Measurements from ENCODE around the gene OR2G3. TPM values are rescaled to one million over a fixed set of nuclear protein-coding genes. Genes with fewer than 3 reads are reported as not detected.

Gene OR2G3
- total and polyA plus RNA-seq, 2 of the 13 experiments (the other 11 are each of a cell fraction or from before 2014, with no cell fraction given) = not detected

DNA sequence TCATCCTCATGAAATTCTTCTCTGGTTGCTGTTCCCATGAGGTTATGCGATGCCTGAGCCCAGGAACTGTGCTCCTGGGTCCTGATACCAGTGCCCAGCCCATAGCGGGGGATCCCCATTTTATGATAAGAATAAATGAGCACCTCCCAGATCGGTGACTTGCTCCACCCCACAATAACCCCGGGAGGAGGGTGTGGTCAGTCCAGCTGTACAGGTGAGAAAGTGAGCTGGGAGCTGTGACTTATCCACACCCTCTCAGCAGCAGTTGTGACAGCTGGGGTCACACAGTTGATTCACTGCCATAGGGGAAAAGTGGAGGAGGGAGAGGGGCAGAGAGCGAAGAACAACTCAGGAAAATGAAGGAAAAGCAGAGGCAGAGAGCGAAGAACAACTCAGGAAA is 33.4 kb downstream of the OR2G3 start:
- BruUV-seq (replicated peaks) = no TSS peak
- no peak for DNase-seq (ENCODE audit: low spot score)
- Histone ChIP-seq H3K9ac (ENCODE audit: insufficient read depth, low read depth, low read length) (no peak overlapping the region), H3K9me3 (ENCODE audit: low read length) (no peaks in the 10 kb centered on the region), H3K4me3 (replicated peaks in 1 of 3; ENCODE audit: insufficient read depth in 1 of 3, low read depth in 2 of 3, low read length in 3 of 3) (no peak overlapping the region), H3K4me2 (ENCODE audit: low read depth, low read length) (no peak overlapping the region), H3K4me1 (ENCODE audit: insufficient read depth, low read length) (no peaks in the 10 kb centered on the region), H4K20me1 (ENCODE audit: insufficient read depth, low read length) (no peaks in the 10 kb centered on the region), H3K79me2 (ENCODE audit: insufficient read depth, low read length) (no peaks in the 10 kb centered on the region), H3K27me3 (ENCODE audit: control insufficient read depth in 1 of 2, insufficient read depth in 2 of 2, low read length in 2 of 2) (no peaks in the 10 kb centered on the region), H2AFZ (ENCODE audit: low read length) (no peak overlapping the region), H3K27ac (ENCODE audit: extremely low read length, insufficient read depth, low read length) (no peak overlapping the region), H3K36me3 (replicated peaks in 1 of 2; ENCODE audit: control insufficient read depth in 1 of 2, insufficient read depth in 2 of 2, low read length in 2 of 2) (no peaks in the 10 kb centered on the region)
- ChIA-PET POLR2A (no interaction called here), CTCF (ENCODE audit: low intra/inter-chr PET ratio, low total read pairs) (no interaction called here)
- intact Hi-C loops (cut with micrococcal nuclease; ENCODE audit: unreplicated experiment) = no loop called here
- no peak for ATAC-seq
- in situ Hi-C loops (cut with HindIII; ENCODE audit: extremely low pct_ligation_motif_present, low pct_unique_long_range_greater_than_20kb) = no loop called here
- no peak for FAIRE-seq
- TF ChIP-seq, protein P1, sequence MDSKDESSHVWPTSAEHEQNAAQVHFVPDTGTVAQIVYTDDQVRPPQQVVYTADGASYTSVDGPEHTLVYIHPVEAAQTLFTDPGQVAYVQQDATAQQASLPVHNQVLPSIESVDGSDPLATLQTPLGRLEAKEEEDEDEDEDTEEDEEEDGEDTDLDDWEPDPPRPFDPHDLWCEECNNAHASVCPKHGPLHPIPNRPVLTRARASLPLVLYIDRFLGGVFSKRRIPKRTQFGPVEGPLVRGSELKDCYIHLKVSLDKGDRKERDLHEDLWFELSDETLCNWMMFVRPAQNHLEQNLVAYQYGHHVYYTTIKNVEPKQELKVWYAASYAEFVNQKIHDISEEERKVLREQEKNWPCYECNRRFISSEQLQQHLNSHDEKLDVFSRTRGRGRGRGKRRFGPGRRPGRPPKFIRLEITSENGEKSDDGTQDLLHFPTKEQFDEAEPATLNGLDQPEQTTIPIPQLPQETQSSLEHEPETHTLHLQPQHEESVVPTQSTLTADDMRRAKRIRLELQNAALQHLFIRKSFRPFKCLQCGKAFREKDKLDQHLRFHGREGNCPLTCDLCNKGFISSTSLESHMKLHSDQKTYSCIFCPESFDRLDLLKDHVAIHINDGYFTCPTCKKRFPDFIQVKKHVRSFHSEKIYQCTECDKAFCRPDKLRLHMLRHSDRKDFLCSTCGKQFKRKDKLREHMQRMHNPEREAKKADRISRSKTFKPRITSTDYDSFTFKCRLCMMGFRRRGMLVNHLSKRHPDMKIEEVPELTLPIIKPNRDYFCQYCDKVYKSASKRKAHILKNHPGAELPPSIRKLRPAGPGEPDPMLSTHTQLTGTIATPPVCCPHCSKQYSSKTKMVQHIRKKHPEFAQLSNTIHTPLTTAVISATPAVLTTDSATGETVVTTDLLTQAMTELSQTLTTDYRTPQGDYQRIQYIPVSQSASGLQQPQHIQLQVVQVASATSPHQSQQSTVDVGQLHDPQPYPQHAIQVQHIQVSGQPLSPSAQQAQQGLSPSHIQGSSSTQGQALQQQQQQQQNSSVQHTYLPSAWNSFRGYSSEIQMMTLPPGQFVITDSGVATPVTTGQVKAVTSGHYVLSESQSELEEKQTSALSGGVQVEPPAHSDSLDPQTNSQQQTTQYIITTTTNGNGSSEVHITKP (CRISPR knock-in tag; IDR thresholded peaks at IDR 0.05; ENCODE audit: low read depth) = no peak
- TF ChIP-seq, protein P2, sequence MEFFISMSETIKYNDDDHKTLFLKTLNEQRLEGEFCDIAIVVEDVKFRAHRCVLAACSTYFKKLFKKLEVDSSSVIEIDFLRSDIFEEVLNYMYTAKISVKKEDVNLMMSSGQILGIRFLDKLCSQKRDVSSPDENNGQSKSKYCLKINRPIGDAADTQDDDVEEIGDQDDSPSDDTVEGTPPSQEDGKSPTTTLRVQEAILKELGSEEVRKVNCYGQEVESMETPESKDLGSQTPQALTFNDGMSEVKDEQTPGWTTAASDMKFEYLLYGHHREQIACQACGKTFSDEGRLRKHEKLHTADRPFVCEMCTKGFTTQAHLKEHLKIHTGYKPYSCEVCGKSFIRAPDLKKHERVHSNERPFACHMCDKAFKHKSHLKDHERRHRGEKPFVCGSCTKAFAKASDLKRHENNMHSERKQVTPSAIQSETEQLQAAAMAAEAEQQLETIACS (CRISPR knock-in tag; IDR thresholded peaks at IDR 0.05) = no peak
- TF ChIP-seq RELA (CRISPR knock-in tag; IDR thresholded peaks at IDR 0.05) (no peak), ZNF343 (CRISPR knock-in tag; IDR thresholded peaks at IDR 0.05) (no peak), SIN3A (IDR thresholded peaks at IDR 0.05; ENCODE audit: borderline replicate concordance, low read depth, low read length) (no peak), ZNF605 (CRISPR knock-in tag; IDR thresholded peaks at IDR 0.05) (no peak), TGIF2 (CRISPR knock-in tag; IDR thresholded peaks at IDR 0.05) (no peak), ZNF3 (CRISPR knock-in tag; IDR thresholded peaks at IDR 0.05) (no peak)
- TF ChIP-seq, protein P3, sequence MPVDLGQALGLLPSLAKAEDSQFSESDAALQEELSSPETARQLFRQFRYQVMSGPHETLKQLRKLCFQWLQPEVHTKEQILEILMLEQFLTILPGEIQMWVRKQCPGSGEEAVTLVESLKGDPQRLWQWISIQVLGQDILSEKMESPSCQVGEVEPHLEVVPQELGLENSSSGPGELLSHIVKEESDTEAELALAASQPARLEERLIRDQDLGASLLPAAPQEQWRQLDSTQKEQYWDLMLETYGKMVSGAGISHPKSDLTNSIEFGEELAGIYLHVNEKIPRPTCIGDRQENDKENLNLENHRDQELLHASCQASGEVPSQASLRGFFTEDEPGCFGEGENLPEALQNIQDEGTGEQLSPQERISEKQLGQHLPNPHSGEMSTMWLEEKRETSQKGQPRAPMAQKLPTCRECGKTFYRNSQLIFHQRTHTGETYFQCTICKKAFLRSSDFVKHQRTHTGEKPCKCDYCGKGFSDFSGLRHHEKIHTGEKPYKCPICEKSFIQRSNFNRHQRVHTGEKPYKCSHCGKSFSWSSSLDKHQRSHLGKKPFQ (CRISPR knock-in tag; IDR thresholded peaks at IDR 0.05; ENCODE audit: insufficient replicate concordance) = no peak
- TF ChIP-seq, protein P4, sequence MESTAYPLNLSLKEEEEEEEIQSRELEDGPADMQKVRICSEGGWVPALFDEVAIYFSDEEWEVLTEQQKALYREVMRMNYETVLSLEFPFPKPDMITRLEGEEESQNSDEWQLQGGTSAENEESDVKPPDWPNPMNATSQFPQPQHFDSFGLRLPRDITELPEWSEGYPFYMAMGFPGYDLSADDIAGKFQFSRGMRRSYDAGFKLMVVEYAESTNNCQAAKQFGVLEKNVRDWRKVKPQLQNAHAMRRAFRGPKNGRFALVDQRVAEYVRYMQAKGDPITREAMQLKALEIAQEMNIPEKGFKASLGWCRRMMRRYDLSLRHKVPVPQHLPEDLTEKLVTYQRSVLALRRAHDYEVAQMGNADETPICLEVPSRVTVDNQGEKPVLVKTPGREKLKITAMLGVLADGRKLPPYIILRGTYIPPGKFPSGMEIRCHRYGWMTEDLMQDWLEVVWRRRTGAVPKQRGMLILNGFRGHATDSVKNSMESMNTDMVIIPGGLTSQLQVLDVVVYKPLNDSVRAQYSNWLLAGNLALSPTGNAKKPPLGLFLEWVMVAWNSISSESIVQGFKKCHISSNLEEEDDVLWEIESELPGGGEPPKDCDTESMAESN (CRISPR knock-in tag; conservative IDR thresholded peaks at IDR 0.05) = no peak
- TF ChIP-seq, protein P5, sequence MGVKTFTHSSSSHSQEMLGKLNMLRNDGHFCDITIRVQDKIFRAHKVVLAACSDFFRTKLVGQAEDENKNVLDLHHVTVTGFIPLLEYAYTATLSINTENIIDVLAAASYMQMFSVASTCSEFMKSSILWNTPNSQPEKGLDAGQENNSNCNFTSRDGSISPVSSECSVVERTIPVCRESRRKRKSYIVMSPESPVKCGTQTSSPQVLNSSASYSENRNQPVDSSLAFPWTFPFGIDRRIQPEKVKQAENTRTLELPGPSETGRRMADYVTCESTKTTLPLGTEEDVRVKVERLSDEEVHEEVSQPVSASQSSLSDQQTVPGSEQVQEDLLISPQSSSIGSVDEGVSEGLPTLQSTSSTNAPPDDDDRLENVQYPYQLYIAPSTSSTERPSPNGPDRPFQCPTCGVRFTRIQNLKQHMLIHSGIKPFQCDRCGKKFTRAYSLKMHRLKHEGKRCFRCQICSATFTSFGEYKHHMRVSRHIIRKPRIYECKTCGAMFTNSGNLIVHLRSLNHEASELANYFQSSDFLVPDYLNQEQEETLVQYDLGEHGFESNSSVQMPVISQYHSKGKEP (CRISPR knock-in tag; IDR thresholded peaks at IDR 0.05) = no peak
- TF ChIP-seq, protein P6, sequence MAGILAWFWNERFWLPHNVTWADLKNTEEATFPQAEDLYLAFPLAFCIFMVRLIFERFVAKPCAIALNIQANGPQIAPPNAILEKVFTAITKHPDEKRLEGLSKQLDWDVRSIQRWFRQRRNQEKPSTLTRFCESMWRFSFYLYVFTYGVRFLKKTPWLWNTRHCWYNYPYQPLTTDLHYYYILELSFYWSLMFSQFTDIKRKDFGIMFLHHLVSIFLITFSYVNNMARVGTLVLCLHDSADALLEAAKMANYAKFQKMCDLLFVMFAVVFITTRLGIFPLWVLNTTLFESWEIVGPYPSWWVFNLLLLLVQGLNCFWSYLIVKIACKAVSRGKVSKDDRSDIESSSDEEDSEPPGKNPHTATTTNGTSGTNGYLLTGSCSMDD (CRISPR knock-in tag; IDR thresholded peaks at IDR 0.05) = no peak
- WGBS (ENCODE audit: low lambda C conversion rate) = 38% methylated on average over 5 of the region's 6 CpGs
